ENCODE data around the gene RAF1. TPM values are rescaled to one million over a fixed set of nuclear protein-coding genes. Genes with fewer than 3 reads are reported as not detected.
"Not testable (repeated sequence)": the region's sequence is repeated elsewhere in the genome, so short reads cannot be mapped to it uniquely, and the experiment has no call there.

The RAF1 gene
- polyA plus RNA-seq, 5 donors: 114 to 142 (median 127) TPM

DNA sequence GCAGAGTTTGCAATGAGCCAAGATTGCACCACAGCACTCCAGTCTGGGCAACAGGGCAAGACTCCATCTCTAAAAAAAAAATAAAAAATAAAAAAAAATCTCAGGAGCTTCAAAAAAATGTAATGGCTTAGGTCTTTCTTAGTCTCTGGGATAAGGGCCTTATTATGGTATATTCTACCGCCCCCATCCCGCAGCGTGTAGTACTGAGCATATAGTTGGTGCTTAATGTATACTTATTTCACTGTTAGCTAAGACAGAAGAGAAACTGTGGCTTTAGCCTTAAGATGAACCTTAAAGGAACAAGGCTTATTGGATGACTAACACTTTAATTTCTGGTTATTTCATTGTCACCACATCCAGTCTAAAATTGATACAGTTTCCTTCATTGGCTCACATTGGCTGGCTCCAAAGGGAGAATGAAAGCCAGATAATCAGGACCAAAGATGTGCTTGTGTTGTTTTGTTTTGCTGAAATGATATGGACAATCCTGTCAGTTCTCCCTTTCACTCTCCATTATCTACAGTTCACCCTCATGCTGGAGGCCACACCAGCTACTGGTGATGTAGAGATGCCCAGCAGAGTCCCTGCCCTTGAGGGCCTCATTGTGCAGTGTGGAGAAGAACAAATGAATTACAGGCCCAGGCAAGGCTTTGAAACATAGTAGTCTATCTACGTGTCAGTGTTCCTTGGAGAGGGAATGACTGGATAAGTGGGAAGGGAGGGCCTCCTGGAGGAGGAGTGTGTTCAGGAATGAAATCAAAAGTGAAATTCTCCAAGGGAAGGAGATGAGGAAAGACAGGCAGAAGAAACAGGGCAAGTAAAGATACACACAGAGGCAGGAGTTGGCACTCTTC is 17.4 kb upstream of the RAF1 start:
- DNase-seq: no peak

DNA sequence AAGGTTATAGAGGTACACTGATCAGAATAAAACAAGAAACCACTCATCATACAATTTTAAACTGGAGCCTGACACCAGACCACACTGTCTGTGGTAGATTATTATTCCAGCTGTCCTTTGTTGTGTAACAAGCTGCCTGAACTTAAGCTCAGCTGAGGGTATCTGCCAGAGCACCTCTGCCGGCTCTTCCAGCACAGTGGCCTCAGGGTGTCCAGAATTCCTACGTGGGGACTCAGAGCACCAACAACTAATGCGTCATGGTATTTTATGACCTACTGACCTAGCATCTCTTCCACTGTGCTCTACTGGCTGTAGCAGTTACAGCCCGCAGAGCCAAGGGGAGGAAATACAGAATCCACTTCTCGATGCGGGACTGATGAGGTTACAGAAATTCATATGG is 15.6 kb upstream of the RAF1 start:
- DNase-seq: no peak

DNA sequence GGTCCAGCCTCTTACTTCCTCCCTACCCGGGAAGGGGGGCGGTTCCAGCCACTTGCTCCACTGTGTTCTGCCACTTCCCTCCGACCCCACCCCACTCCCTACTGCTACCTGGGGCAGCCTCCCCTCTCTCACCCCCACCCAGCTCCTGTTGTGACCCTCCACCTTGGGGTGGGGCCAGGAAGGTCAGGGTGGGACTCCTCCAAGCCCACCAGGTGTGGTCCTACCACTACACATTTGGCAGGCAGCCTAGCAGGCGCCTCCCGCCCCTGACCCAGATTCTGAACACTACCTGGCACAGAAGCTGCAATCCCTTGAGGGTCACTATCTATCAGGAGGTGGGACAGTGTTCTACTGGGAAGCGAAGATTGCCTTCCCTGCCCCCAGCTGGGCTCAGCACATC is 13.7 kb upstream of the RAF1 start:
- no peak for DNase-seq

- DNase-seq: no peak
These were observed 11.3 kb upstream of the RAF1 start for GRCh38 chr3:12675115-12675810.

DNA sequence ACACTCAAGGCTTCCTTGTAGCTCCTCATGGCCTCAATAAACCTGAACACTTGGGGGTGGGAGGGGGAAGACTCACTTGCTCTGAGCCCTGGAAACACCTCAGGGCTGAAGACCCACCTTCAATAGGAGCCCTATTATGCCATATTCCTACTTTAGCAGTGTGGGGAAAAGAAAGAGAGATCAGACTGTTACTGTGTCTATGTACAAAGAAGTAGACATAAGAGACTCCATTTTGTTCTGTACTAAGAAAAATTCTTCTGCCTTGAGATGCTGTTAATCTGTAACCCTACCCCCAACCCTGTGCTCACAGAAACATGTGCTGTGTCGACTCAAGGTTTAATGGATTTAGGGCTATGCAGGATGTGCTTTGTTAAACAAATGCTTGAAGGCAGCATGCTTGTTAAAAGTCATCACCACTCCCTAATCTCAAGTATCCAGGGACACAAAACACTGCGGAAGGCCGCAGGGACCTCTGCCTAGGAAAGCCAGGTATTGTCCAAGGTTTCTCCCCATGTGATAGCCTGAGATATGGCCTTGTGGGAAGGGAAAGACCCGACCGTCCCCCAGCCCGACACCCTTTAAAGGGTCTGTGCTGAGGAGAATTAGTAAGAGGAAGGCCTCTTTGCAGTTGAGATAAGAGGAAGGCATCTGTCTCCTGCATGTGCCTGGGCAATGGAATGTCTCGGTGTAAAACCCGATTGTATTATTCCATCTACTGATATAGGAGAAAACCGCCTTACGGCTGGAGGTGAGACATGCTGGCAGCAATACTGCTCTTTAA is 10.2 kb upstream of the RAF1 start:
- not testable (repeated sequence) for DNase-seq

DNA sequence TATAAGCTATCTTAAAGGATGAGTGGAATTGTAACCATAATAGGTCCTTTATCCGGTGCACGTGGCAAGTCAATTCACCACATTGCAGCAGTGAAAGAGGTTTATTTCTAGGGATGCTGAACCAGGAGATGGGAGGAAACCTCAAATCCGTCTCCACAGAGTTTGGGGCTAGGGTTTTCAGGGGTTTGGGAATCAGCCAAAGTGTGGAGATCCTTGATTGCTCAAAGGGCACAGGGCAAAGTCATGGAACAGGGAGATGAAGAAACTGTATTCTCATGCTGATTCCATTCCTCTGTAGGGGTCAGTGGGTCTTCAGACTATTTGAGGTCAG is 7.2 kb upstream of the RAF1 start:
- DNase-seq: no peak

GRCh38 chr3:12670365-12671119 is 6.6 kb upstream of the RAF1 start:
- no peak for DNase-seq

DNA sequence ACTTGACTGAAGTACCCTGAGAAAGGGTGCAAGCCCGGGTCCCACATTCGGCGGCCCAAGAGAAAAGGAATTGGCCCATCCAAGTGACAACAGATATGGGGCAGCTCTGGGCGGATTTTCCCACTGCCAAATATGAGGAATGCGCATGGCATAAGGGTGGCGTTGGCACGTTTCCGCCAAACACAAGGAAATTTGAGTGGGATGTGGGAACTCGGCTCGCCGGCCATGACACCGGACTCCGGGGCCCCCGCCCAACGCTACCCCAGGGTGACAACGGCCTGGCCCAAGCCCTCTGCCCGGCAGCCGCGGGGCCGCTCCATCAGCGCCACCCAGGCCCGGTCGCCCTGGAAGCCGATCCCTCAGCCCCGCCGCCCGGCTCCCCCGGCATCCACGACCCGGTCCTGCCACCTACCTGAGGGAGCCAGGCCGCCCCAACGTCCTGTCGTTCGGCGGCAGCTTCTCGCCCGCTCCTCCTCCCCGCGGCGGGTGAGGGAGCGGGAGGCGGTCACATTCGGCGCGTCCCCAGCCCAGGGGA is 449 bp downstream of the RAF1 start:
- peak in 1 of 2 donors; percentile 52 for DNase-seq

- peak; percentile 32 to 35 for DNase-seq
These were observed 1.1 kb downstream of the RAF1 start for GRCh38 chr3:12662593-12663400.

GRCh38 chr3:12661926-12662592 is 1.9 kb downstream of the RAF1 start:
- DNase-seq: no peak

- not testable (repeated sequence) for DNase-seq
These were observed 2.5 kb downstream of the RAF1 start for GRCh38 chr3:12661375-12661774.

DNA sequence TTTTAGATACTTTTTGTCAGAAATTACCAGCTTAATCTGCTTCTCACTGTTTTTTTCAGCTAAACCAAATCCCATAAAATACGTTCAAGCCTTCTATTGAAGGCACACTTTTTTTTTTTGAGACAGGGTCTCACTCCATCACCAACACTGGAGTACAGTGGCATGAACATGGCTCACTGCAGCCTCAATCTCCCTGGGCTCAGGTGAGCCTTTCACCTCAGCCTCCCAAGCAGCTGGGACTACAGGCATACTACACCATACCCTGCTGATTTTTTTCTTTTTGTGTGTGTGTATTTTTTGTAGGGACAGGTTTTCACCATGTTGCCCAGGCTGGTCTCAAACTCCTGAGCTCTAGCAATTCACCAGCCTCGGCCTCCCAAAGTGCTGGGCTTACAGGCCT is 3.7 kb downstream of the RAF1 start:
- no peak for DNase-seq

DNA sequence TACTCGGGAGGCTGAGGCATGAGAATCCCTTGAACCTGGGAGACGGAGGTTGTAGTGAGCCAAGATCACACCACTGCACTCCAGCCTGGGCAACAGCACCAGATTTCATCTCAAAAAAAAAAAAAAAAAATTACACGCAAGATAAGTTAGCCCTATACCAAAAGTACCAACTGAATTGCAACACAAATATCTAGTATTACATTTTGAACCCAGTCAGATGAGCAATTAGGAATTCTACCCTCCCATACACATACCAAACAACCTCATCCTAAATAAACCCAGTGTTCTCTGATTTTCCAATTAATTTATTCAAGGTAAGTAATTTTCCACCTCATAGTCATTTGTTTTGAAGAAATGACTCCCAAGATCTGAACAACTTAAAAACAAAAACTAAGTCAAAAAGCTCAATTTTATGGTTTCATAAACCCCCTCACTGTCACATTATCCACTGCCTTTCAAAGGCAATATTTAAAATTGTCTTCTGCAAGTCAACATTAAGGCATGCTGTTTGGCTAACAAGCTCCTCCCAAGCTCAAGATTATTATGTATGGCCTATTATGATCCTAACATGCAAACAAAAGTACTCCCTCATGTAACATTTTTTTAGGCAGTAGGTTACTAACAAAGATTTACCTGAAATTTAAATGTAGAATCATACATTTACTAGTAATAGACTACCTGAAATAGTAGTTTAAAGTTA is 4.5 kb downstream of the RAF1 start:
- no peak for DNase-seq

- DNase-seq: no peak
These were observed 5.3 kb downstream of the RAF1 start for GRCh38 chr3:12658593-12659058.

DNA sequence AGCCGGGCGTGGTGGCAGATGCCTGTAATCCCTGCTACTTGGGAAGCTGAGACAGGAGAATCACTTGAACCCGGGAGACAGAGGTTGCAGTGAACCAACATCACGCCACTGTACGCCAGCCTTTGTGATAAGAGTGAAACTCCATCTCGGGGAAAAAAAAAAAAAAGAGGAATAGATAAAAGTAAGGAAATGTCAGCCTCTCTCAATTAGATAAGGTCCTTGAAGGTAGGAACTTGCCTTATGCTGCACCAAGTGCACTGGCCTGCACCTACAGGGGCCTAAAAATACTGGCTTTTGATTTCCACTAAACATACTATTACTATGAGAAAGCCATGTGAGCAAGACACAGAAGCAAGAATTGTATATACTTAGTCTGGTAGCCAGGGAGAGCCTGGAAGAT is 7.1 kb downstream of the RAF1 start:
- DNase-seq: no peak

GRCh38 chr3:12656193-12656592 is 7.7 kb downstream of the RAF1 start:
- no peak for DNase-seq

DNA sequence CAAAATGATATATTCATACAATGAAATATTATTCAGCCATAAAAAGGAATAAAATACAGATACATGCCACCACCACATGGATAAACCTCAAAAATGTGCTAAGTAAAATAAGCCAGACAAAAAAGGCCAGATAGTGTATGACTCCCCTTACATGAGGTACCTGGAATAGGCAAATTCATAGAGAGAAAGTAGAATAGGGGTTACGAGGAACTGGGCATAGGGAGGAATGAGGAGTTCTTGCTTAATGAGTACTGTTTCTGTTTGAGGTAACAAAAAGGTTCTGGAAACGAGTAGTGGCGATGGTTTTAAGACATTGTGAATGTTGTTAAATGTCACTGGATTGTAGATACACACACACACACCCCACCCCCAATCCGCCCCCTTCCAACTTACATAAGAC is 8.2 kb downstream of the RAF1 start:
- no peak for DNase-seq

GRCh38 chr3:12653747-12654146 is 10.2 kb downstream of the RAF1 start:
- no peak for DNase-seq

DNA sequence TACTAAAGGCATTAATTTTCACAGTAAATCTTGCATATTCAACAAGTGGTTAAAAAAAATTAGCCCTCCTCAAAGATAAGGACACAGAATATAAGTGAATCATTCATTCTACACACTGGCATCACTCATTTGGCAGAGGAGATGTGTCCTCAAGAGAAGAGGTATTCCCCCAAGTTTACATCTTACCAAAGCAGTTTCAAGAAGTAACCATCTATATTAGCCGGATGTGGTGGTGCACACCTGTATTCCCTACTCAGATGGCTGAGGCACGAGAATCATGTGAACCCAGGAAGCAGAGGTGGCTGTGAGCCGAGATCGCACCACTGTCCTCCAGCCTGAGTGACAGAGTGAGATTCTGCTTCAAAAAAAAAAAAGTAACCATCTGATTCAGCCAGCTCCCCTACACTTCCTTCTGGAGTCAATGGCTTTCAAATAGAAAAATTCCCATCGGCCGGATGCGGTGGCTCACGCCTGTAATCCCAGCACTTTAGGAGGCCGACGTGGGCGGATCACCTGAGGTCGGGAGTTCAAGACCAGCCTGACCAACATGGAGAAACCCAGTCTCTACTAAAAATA is 15.4 kb downstream of the RAF1 start:
- DNase-seq: no peak
